ENCODE data around the gene XIRP2.
"Not testable (repeated sequence)": the region's sequence is repeated elsewhere in the genome, so short reads cannot be mapped to it uniquely, and the experiment has no call there.

The XIRP2 gene

DNA sequence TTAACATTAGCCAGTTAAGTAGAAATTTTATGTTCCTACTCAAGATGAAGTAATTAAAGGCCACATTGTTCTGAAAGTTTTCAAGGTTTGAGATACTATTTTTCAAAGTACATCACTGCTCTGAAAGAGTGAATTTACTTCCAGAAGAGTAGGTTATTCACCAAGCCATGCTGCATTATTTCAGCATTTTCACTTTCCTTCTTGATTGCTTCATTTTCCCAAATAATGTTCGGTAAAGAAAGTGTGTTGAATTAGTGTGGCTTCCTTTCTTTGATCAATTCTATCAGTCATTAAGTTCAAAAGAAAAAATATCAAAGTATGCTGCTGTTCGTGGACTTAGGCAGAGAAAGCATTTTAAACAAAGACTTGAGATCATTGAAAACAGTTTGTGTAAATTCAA is 310.3 kb downstream of the XIRP2 start:
- DNase-seq = no peak

DNA sequence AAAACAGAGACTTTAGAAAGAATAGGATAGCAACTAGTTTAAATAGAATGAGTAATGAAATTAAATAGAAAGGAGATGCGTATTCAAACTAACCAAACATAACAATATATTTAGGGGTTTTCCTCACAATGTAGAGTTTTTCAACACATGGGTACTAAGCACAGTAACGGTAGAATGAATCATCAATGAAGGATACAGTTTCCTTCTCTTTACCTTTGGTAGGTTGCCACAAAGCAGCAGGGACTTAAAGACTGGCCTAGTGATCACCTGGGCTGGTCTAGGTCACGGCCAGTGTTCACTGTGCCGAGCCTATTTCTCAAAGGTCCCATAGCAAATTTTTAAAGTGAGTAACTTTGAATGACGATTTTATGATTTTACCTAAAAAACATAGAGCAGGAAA is 311.7 kb downstream of the XIRP2 start:
- DNase-seq = no peak

- no peak for DNase-seq
Observed at GRCh38 chr2:167209784-167210183, 321.5 kb downstream of the XIRP2 start.

DNA sequence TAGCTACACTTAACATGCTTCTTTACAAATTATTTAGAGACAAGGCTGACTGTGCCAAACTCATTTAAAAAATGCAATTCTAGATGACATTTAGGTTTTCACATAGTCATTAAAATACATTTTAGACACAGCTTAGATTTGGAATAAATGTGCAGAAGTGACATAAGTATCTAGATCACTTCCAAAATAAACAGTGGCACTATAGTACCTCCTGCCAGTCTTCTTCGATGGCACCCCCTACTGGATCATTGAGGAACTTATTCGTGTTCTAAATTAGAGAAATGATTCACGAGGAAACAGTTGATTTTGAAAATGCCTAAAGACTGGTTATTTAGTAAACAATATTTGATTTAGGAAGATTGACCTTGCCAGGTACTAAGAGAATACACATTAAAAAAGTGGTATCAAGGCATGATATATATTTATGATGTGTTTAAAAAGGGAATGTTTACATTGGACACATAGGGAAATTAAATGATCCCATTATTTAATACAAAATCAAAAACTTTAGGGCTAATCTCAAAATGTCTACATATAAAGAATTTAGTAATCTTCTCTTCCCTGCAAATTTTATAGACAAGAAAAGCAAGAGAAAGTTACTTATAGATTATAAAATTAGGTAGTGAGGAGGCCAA is 323.9 kb downstream of the XIRP2 start:
- DNase-seq = peak; percentile 57

- no peak for DNase-seq
Observed at GRCh38 chr2:167215595-167215994, 327.3 kb downstream of the XIRP2 start.

DNA sequence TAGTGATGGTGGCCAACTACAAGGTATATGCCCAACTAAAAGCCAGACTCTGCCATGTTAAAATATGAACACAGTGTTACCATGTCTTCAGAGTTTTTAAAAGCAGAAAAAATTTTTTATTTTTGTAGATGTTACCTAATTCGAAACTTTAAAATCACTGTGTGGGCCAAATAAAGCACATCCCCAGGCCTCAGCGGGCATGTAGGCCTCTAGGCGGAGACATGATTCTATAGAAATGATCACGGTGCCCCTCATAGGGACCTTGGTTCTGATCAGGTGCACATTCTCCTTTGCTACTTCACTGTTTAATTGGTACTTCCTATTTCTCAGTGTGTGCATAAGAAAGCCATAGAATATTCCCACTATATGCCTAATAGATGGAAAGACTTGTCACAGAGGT is 349.2 kb downstream of the XIRP2 start:
- DNase-seq = no peak

DNA sequence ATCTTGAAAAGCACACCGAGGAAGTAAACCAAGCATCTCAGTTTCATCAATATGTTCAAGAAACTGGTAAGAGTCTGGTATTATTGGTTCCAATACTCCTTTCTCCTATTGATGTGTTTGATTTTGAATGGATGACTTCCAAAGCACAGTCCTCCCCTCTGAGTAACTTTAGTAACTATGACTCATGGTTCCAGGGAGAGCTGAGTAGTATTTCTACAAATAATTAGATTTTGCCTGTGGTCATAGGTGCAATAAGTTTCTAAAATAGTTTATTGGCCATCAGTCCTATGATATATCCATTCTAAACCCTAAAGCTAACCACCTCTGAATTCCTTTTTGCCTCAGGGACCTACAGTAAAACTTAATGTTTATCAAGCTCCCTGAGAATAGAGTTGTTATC is 352.4 kb downstream of the XIRP2 start:
- DNase-seq = no peak

DNA sequence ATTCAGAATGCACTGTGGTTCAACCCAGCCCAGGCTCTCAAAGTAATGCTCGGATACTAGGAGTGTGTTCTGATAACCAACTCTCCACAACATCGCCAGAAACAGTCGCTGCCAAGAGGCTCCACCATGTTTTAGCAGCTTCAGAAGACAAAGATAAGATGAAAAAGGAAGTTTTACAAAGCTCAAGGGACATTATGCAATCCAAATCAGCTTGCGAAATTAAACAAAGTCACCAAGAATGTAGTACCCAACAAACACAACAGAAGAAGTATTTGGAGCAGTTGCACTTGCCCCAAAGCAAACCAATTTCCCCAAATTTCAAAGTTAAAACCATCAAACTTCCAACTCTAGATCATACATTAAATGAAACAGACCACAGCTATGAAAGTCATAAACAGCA is 360.9 kb downstream of the XIRP2 start:
- DNase-seq = no peak

- DNase-seq = no peak
Observed at GRCh38 chr2:167253025-167253424, 364.7 kb downstream of the XIRP2 start.

DNA sequence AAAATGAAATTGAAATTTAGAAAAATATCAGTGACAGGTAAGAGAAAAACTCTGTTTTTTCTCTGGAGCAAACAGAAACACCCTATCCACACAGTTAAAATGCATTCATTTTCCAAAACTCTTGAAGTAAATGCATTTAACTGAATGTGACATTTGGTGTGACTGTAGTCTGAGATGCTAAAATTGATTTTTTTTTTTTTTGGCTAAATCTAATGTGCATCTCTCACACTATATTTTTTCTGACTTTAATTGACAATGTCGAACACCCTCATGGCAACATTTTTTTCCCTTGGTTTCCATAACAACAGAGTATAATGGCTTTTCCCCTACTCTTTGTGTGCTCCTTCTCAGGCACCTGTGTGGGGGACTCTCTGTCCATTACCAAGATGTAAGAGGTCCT is 366.4 kb downstream of the XIRP2 start:
- no peak for DNase-seq

DNA sequence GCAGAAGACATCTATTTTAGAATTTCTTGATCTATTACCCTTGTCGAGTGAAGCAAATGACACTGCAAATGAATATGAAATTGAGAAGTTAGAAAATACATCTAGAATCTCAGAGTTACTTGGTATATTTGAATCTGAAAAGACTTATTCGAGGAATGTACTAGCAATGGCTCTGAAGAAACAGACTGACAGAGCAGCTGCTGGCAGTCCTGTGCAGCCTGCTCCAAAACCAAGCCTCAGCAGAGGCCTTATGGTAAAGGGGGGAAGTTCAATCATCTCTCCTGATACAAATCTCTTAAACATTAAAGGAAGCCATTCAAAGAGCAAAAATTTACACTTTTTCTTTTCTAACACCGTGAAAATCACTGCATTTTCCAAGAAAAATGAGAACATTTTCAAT is 370.4 kb downstream of the XIRP2 start:
- DNase-seq = no peak

GRCh38 chr2:167264380-167264779 is 376.1 kb downstream of the XIRP2 start:
- peak; percentile 12 for DNase-seq

DNA sequence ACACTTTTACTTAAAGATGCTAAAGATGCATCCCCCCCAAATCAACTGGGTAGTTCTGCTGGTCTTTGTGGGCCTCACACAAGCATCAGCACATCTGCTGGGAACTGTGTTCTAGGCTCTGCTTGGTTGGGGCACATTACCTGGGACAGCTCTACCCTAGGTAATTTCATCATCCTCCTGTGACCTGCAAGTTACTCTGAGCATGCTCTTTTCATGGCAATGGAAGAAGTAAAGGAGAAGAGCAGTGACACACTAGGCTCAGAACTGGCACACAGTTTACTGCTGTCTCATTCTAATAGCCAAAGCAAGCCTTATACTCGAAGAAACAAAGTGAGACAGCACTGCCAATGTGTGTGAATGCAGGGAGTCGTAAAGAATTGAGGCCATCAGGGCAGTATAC is 376.7 kb downstream of the XIRP2 start:
- no peak for DNase-seq

DNA sequence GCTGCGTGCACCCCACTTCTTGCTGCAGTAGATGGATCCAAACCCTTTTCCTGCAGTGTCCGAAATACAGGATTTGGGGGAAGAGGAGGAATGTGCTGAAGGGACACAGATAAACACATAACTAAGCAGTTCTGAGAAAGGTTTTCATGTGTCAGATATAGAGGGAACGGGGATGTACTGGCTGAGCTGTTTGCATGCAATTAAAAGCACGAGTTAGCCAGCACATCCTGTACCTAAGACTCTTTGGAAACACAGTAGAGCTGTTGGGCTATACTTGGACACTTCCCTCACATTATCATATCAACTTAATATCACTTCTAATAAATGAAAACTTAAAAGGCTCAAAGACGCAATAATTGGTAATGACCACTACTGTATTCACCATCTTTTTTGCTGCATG is 377.4 kb downstream of the XIRP2 start:
- no peak for DNase-seq

- DNase-seq = not testable (repeated sequence)
Observed at GRCh38 chr2:167268245-167268644, 380.0 kb downstream of the XIRP2 start.

DNA sequence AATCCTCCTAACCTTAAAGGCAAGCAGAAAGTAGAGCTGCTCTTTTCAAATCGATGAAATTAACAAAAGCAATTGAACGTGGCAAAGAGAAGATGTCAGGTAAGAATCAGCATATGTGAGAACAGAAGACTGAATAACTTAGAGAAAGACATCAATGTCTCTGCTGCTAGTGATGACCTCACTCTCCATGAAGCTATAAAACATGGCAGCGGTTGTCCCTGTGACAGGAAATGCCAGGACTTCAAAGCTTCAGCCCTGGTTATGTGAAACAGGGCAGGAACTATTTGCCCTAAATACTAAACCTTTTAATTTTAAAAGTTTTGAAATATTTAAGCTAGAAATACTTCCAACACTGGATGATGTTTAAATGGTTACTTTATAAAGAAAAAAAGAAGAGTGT is 383.7 kb downstream of the XIRP2 start:
- no peak for DNase-seq

DNA sequence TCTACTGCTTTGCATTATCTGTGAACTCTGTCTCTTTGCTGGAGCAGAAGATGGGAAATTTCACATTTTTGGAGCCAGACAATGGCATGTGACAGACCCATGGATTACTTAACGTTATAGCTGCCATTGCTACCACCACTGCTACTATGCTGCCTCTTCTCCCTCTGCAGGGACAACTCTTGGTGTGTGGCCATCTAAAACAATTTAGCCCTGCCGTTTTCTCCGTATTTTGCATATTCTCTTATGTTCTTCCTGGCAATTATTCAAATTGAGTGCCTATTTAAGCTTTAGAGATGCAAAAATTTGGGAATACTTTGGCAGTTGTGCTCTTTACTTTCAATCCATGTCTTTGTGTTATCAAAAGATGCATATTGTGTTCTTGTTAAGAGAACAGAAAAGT is 386.8 kb downstream of the XIRP2 start:
- no peak for DNase-seq

DNA sequence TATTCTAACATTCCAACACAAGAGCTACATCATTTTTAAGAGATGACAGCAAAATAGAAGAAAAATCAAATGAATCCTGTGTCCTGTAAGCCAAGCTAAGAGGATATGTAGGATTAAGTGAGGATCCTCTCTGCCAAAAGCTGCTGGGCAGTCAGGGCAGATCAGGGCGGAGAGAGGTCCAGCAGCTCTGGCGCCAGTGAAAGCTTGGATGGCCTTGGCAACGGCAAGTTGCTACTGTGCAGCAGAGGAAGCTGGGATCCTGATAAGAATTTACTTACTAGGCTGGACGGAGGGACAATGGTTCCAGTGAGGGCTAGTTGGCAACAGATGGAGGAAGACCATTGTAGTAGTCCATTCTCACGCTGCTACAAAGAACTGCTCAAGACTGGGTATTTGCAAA is 391.5 kb downstream of the XIRP2 start:
- no peak for DNase-seq

DNA sequence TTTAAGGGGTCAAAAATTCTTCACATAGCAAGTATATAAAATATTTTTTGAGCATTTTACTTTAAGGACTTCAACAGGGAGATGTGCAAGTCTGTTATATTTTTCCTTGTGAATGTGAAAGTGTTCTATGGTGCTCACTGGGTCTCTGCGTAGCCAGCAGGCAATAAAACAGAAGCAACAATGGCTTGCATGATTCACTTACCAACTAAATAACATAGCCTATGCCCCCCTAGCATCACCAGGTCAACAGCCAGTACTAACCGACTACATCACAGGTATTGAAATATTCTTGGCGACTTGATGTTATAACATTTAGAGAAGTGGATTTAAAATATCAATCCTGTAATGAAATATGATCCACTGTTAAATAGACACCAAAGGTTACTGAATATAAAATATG is 398.9 kb downstream of the XIRP2 start:
- no peak for DNase-seq

DNA sequence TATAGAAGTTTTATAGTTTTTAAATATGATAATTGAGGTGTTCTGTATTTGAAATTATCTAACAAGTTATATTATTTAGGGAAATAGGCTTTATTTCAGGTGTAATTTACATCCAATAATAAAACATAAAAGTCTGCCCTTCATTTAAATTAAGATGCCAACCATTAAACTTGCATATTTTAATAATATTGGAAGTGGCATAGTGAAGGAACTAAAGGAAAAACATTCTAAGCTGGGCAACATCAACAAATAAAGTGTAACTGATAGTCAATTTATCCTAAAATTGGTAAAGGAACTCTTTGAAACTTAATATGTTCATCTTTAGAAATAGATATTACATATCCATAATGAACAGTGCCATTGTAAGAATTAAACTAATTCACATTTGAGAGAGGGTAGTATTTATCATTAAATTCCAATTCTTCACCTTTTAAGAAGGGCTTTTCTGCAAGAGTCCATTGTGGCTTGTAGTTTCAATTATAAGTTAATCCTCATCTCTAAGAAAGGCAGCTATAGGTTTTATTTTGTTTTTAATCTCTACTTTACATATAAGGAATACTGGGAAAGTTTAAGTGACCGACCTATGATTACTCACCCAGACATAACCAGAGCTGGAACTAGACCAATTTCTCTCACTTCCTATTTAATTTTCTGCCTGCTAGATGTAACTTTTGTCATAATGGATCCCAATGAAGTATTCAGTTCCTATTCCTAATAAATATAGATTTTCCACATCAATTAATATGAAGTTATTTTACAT is 401.6 kb downstream of the XIRP2 start:
- DNase-seq = no peak

DNA sequence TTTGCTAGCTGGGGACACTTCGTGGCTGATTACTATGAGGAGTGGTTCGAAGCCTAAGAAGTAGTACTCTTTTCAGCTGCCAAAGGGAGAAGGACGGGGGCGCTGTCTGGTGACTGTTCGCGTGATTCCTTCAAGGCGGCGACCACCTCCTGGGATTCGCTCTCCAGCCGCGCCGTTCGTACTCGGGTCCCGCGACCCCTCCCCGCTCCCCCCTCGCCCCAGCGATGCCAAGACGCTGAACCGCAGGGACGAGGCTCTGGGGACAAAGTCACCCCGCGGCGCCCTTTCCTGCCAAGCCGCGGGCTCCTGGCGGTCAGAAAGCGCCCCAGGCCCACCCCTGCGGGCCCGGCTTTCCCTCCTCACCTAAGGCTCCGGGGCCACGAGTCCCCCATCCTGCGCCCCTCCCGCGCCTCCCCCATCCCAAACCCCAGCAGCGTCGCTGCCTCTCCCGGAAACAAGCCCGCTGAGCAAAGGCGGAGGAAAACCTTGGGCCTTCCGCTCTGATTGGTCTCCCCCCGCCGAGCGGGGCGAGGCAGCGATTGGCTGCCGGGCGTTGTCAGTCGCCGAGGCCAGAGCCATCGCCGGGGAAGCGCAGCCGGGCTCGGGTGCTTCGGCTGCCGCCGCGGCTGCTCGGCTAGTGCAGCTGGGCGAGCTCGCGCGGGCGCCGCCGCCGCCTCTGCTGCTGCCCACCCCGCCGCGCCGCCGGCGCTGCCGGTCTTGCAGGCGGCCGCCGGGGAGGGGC is 404.3 kb downstream of the XIRP2 start, which contains the start of gene B3GALT1:
B3GALT1 (plus strand) TSS at position 572 of the 742 bp plus-strand sequence.
- peak; percentile 85 for DNase-seq

DNA sequence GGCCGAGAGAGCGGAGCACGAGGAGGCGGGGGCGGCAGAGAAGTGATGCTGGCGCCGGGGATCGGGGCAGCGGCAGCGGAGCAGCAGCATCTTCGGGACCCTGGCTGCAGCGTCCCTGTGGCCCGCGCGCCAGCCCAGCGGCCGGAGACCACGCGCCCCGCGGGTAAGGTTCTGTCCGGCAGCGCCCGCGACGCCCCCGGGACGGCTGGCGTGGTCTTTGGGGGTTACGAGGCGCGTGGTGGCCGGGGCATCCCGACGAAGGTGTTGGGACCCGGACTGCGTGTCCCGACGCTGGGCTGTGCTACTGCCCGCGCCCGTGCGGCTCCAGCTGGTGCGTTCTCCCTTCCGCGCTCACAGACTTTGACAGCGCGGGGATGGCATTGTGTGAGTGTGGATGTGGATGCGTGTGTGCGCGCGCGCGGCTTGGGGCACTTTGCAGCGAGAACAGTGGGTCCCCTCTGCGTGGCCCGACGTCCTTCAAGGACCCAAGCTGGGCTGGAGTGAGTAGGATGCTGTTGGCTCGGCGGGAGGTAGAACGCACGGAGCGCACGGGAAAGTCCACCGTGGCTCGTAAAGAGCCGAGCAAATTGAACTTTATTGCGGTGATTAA is 405.0 kb downstream of the XIRP2 start:
- DNase-seq = no peak

GRCh38 chr2:167293943-167294775 is 405.9 kb downstream of the XIRP2 start:
- DNase-seq = no peak
